Activated naive CD4-positive, alpha-beta T cell treated with anti-CD3 and anti-CD28 coated beads for 36 hours (primary cell): Measurements from ENCODE around the gene TTC1. TPM values are rescaled to one million over a fixed set of nuclear protein-coding genes. Genes with fewer than 3 reads are reported as not detected.

Experiments used
- CTCF ChIA-PET: fragments of 350-600 bp; sonication (Branson Sonifier 250); formaldehyde crosslinking; loops from one replicate; lab custom pipeline; 2021; ENCODE audit warnings: antibody characterized with exemption; lab: Charles Lee
- DNase-seq: peaks from one replicate; pipeline ENCODE4 v3.0.0-alpha.2; 2020
- H3K27ac Mint-ChIP-seq: one replicate; pipeline ENCODE4 v1.8.0; 2021; ENCODE audit warnings: mild to moderate bottlenecking, mixed read lengths
- H3K27me3 Mint-ChIP-seq: one replicate; pipeline ENCODE4 v1.8.0; 2021; ENCODE audit warnings: low read depth, mixed read lengths
- H3K36me3 Mint-ChIP-seq: one replicate; pipeline ENCODE4 v1.8.0; 2021; ENCODE audit warnings: low read depth, mixed read lengths
- H3K4me1 Mint-ChIP-seq: one replicate; pipeline ENCODE4 v1.8.0; 2021; ENCODE audit warnings: low read depth, mixed read lengths
- H3K4me3 Mint-ChIP-seq: one replicate; pipeline ENCODE4 v1.8.0; 2021; ENCODE audit warnings: mild to moderate bottlenecking, moderate library complexity, mixed read lengths
- H3K9me3 Mint-ChIP-seq: one replicate; pipeline ENCODE4 v1.8.0; 2021; ENCODE audit warnings: mixed read lengths
- intact Hi-C: fragments of 100-400 bp; cut with micrococcal nuclease; formaldehyde crosslinking; loops from one replicate; pipeline ENCODE4 v1.15.1; 2023
- total RNA-seq, 2 experiments: library from RNA; stranded (reverse); gene quantifications; one replicate each; pipeline ENCODE4 v1.2.3, GENCODE V29; 2021

TTC1 gene
- total RNA-seq, 2 experiments from 2014 or later, result 46.0 to 47.1 TPM

DNA sequence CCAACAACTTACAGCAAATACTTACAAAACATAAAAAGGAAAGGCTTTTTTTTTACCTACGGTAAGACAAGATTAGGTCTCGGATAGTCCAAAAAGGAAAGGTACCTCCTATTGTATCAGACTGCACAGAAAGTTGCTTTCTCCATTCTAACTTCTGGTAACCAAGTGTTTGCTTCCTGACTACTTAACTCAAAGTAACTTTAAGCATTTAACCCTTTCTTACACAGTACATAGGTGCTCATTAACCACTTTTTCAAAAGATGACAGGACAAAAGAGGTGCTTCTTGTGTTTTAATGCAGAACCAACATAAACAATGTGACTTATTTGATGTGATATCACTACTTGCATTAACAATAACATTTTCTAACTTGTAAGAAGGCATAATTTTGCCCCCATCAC lies 87.2 kb downstream of the TTC1 start:
- no peak for DNase-seq
- no peaks in the 10 kb centered on the region for H3K27me3 Mint-ChIP-seq
- peaks cover 14% of the 10 kb centered on the region for H3K4me1 Mint-ChIP-seq
- intact Hi-C loops, result no loop called here
- H3K36me3 Mint-ChIP-seq, result peaks cover 45% of the 10 kb centered on the region
- no peak overlapping the region for H3K27ac Mint-ChIP-seq
- H3K9me3 Mint-ChIP-seq, result no peaks in the 10 kb centered on the region
- H3K4me3 Mint-ChIP-seq, result no peak overlapping the region
- CTCF ChIA-PET, result no interaction called here

DNA sequence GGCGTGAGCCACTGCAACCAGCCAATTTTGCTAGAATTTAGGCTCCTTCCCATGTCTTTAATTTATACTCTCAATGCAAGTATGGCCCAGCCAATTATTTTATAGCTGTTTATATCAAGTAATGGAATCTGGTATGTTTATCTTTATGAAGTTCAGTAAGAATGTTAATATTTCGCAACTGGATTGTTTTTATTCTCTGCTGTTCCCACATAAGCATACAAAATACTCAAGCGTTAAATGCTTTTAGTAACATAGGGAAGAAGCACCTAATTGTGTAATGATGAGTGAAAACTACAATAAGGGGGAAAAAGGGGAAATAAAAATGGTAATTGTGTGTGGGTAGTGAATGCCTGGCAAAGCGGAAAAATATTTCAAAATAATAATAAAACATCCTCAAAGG lies 89.1 kb downstream of the TTC1 start:
- intact Hi-C loops, result no loop called here
- Mint-ChIP-seq H3K27ac (no peak overlapping the region), H3K4me1 (peaks cover 12% of the 10 kb centered on the region), H3K27me3 (no peaks in the 10 kb centered on the region), H3K4me3 (no peak overlapping the region), H3K36me3 (peaks cover 33% of the 10 kb centered on the region), H3K9me3 (no peaks in the 10 kb centered on the region)
- CTCF ChIA-PET, result no interaction called here
- no peak for DNase-seq

DNA sequence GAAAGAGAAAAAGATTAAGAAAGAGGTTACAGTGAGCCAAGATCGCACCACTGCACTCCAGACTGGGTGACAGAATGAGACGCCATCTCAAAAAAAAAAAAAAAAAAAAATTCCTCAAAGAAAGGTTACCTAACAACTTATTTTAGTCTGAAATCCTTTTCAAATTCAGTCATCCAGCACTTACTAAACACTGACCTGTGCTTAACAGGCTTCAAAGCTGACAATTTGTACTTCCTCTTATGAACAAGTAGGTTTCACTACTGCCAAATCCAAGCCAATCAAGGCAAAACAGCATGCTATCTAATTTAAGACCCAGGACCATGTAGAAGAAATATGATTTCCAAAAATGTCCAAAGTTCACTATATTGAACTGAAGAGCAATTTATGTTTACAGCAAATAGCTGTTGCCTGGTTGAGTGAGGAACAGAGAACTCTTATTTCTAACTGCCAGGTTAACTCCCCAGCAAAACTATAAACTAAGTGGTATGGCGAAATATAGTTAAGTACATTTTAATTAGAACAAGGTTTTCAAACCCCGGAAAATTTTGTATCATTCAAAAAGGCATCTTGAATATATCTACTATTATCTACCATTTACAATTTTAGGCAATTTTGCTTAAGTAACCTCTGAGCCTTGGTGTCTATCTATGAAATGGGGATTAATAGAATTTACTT lies 96.9 kb downstream of the TTC1 start:
- peaks cover 22% of the 10 kb centered on the region for H3K4me1 Mint-ChIP-seq
- no peak overlapping the region for H3K27ac Mint-ChIP-seq
- H3K4me3 Mint-ChIP-seq, result no peak overlapping the region
- peaks cover 23% of the 10 kb centered on the region for H3K36me3 Mint-ChIP-seq
- DNase-seq, result no peak
- H3K27me3 Mint-ChIP-seq, result no peaks in the 10 kb centered on the region
- intact Hi-C loops, result no loop called here
- H3K9me3 Mint-ChIP-seq, result no peaks in the 10 kb centered on the region
- CTCF ChIA-PET, result interaction anchor here (0.6 kb wide), 2 partner anchors 62 to 82 kb away, joined by 3 to 4 read pairs; no protein-coding TSS in a partner anchor

DNA sequence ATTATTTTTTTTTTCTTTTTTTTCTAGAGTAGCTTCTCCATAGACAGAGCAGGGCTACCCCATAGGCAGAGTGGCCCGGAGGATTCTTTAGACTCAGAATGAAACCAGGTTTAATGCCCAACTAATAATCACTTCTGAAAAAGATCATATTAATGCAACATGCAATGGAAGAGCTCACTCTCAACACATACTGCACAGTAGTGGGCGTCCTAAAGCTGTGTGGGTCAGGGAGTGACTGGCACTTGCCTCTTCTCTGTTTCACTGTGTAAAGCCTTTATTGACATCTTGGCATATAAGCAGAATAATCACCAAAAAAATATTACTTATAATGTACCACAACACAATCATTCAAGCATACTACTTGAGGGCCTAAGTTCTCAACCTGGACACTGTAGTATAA lies 99.2 kb downstream of the TTC1 start:
- intact Hi-C loops, result no loop called here
- H3K4me3 Mint-ChIP-seq, result no peak overlapping the region
- peaks cover 22% of the 10 kb centered on the region for H3K4me1 Mint-ChIP-seq
- DNase-seq, result no peak
- CTCF ChIA-PET, result interaction anchor here (0.5 kb wide), 1 partner anchor 23 kb away, joined by 4 read pairs; no protein-coding TSS in a partner anchor
- no peaks in the 10 kb centered on the region for H3K9me3 Mint-ChIP-seq
- peaks cover 25% of the 10 kb centered on the region for H3K36me3 Mint-ChIP-seq
- H3K27me3 Mint-ChIP-seq, result no peaks in the 10 kb centered on the region
- no peak overlapping the region for H3K27ac Mint-ChIP-seq

Other genes starting within 250 kb of the TTC1 start
- not detected for gene ADRA1B, start 92.7 kb upstream of the TTC1 start, total RNA-seq
- gene PWWP2A, start 110.3 kb downstream of the TTC1 start, total RNA-seq, result 10 to 100 TPM; 14.8 to 15.8 TPM
- gene FABP6, start 220.4 kb downstream of the TTC1 start, total RNA-seq, result not detected